Ishikawa (cell line): ENCODE results near the gene RAB27B.

Source experiments
- CEBPB ChIP-seq: IDR thresholded peaks from 2 replicates; pipeline ENCODE4 v1.6.1; 2012
- CREB1 ChIP-seq: IDR thresholded peaks from 2 replicates; pipeline ENCODE4 v1.6.1; 2012; ENCODE audit warnings: low read depth
- EGR1 ChIP-seq: IDR thresholded peaks from 2 replicates; pipeline ENCODE4 v1.6.1; 2012
- EP300 ChIP-seq: IDR thresholded peaks from 2 replicates; pipeline ENCODE4 v1.6.1; 2012; ENCODE audit warnings: borderline replicate concordance
- FOXM1 ChIP-seq: IDR thresholded peaks from 2 replicates; pipeline ENCODE4 v1.6.1; 2012; ENCODE audit warnings: low read depth, borderline replicate concordance
- MAX ChIP-seq: IDR thresholded peaks from 2 replicates; pipeline ENCODE4 v1.6.1; 2012
- NFIC ChIP-seq: IDR thresholded peaks from 2 replicates; pipeline ENCODE4 v1.6.1; 2012
- RAD21 ChIP-seq: IDR thresholded peaks from 2 replicates; pipeline ENCODE4 v1.6.1; 2012; ENCODE audit warnings: low read depth
- REST ChIP-seq: IDR thresholded peaks from 2 replicates; pipeline ENCODE4 v1.6.1; 2012; ENCODE audit warnings: low read depth, mild to moderate bottlenecking
- TAF1 ChIP-seq: IDR thresholded peaks from 2 replicates; pipeline ENCODE4 v1.6.1; 2012; ENCODE audit warnings: low read depth, mild to moderate bottlenecking
- TCF12 ChIP-seq: IDR thresholded peaks from 2 replicates; pipeline ENCODE4 v1.6.1; 2012; ENCODE audit warnings: low read depth
- TEAD4 ChIP-seq: IDR thresholded peaks from 2 replicates; pipeline ENCODE4 v1.6.1; 2012
- USF1 ChIP-seq: IDR thresholded peaks from 2 replicates; pipeline ENCODE4 v1.6.1; 2012
- YY1 ChIP-seq: IDR thresholded peaks from 2 replicates; pipeline ENCODE4 v1.6.1; 2012; ENCODE audit warnings: low read depth
- ZBTB7A ChIP-seq: IDR thresholded peaks from 2 replicates; pipeline ENCODE4 v1.6.1; 2012; ENCODE audit warnings: low read depth

Gene RAB27B

GRCh38 chr18:54904581-54904980 is 76.3 kb downstream of the RAB27B start:
- TF ChIP-seq REST = no peak
- TF ChIP-seq TCF12 = no peak
- no peak for TF ChIP-seq NFIC
- TF ChIP-seq MAX = no peak
- TF ChIP-seq YY1 = no peak
- TF ChIP-seq RAD21 = no peak
- TF ChIP-seq CREB1 = no peak
- TF ChIP-seq TAF1 = no peak
- no peak for TF ChIP-seq CEBPB
- TF ChIP-seq USF1 = no peak
- TF ChIP-seq EGR1 = no peak
- TF ChIP-seq TEAD4 = no peak
- no peak for TF ChIP-seq ZBTB7A

- TF ChIP-seq EGR1 = no peak
- no peak for TF ChIP-seq CEBPB
- TF ChIP-seq FOXM1 = no peak
- no peak for TF ChIP-seq ZBTB7A
- TF ChIP-seq USF1 = no peak
- TF ChIP-seq TAF1 = no peak
- TF ChIP-seq TEAD4 = no peak
- TF ChIP-seq CREB1 = no peak
- TF ChIP-seq MAX = no peak
- TF ChIP-seq YY1 = no peak
- TF ChIP-seq REST = no peak
- TF ChIP-seq EP300 = no peak
- no peak for TF ChIP-seq RAD21
- no peak for TF ChIP-seq TCF12
Observed at GRCh38 chr18:54905629-54906028, 77.4 kb downstream of the RAB27B start.

- no peak for TF ChIP-seq MAX
- no peak for TF ChIP-seq REST
- TF ChIP-seq TAF1 = no peak
- TF ChIP-seq EP300 = no peak
Observed at GRCh38 chr18:54906331-54907185, 78.3 kb downstream of the RAB27B start.

- TF ChIP-seq FOXM1 (no peak), ZBTB7A (no peak), EP300 (no peak)
Observed at GRCh38 chr18:54909538-54909937, 81.3 kb downstream of the RAB27B start.
